Breast epithelium (tissue), 4 donors: Measurements from ENCODE around the gene MYL4. TPM values are rescaled to one million over a fixed set of nuclear protein-coding genes. Genes with fewer than 3 reads are reported as not detected.

Experiments used
- DNase-seq, 2 donors: peaks; one replicate each; pipeline ENCODE4 v3.0.0-alpha.2; 2019; ENCODE audit warnings: low spot score in 2 of 2
- H3K27ac ChIP-seq, 2 donors: fragments of 200-600 bp; sonication (generic) in 1 of 2; one replicate each; pipeline ENCODE4 v1.5.1; 2016 to 2019; ENCODE audit warnings: mild to moderate bottlenecking in 1 of 2
- H3K27me3 ChIP-seq, 2 donors: fragments of 200-600 bp; sonication (generic) in 1 of 2; one replicate each; pipeline versions ENCODE4 v1.5.1 to v1.6.0; 2017 to 2019; ENCODE audit warnings: control low read depth in 1 of 2, mild to moderate bottlenecking in 1 of 2
- H3K36me3 ChIP-seq: fragments of 200-600 bp; one replicate; pipeline ENCODE4 v1.5.1; 2019
- H3K4me1 ChIP-seq, 2 donors: fragments of 200-600 bp; sonication (generic); one replicate each; pipeline ENCODE4 v1.5.1; 2016 to 2019; ENCODE audit warnings: control low read depth in 1 of 2
- H3K4me3 ChIP-seq, 3 donors: fragments of 200-600 bp; sonication (generic); 1 replicate in 2 of 3; 2 replicates in 1 of 3; pipeline ENCODE4 v1.5.1; 2016 to 2019; ENCODE audit warnings: mild to moderate bottlenecking in 3 of 3, moderate library complexity in 2 of 3
- H3K9me3 ChIP-seq, 2 donors: fragments of 200-600 bp; sonication (generic) in 1 of 2; one replicate each; pipeline ENCODE4 v1.5.1; 2016 to 2019; ENCODE audit warnings: control low read depth in 1 of 2
- POLR2A ChIP-seq: fragments of 450-650 bp; IDR thresholded peaks from one replicate; pipeline ENCODE4 v1.6.1; 2016; ENCODE audit warnings: antibody characterized with exemption, mild to moderate bottlenecking, moderate library complexity
- POLR2AphosphoS5 ChIP-seq, 3 donors: sonication (generic); formaldehyde crosslinking; IDR thresholded peaks; one replicate each; pipeline ENCODE4 v1.6.1; 2017; ENCODE audit warnings: antibody characterized with exemption in 3 of 3
- intact Hi-C: fragments of 100-400 bp; cut with DNase I; formaldehyde crosslinking; loops from one replicate; pipeline ENCODE4 v1.15.1; 2023; ENCODE audit warnings: low total_unique reads
- total RNA-seq, 3 donors: library from RNA; depleted of rRNA; stranded (reverse); fragments of >200 nt; gene quantifications; one replicate each; pipeline ENCODE4 v1.1.0, GENCODE V29; 2016
- TF ChIP-seq, protein P1 (sequence below), 3 donors: fragments of 450-650 bp; IDR thresholded peaks; one replicate each; pipeline ENCODE4 v1.5.1; 2016 to 2017; ENCODE audit warnings: antibody characterized with exemption in 3 of 3, mild to moderate bottlenecking in 3 of 3, moderate library complexity in 3 of 3

The MYL4 gene
- total RNA-seq, 3 donors from 2014 or later: not detected

- Histone ChIP-seq H3K27me3 (no peaks in the 10 kb centered on the region), H3K36me3 (no peaks in the 10 kb centered on the region), H3K27ac (no peak overlapping the region), H3K9me3 (no peaks in the 10 kb centered on the region), H3K4me3 (no peak overlapping the region), H3K4me1 (peaks cover 7 to 9% of the 10 kb centered on the region in 2 donors)
- no peak for TF ChIP-seq POLR2A
- no peak for TF ChIP-seq POLR2AphosphoS5 (IDR thresholded peaks at IDR 0.05)
- TF ChIP-seq, protein P1, sequence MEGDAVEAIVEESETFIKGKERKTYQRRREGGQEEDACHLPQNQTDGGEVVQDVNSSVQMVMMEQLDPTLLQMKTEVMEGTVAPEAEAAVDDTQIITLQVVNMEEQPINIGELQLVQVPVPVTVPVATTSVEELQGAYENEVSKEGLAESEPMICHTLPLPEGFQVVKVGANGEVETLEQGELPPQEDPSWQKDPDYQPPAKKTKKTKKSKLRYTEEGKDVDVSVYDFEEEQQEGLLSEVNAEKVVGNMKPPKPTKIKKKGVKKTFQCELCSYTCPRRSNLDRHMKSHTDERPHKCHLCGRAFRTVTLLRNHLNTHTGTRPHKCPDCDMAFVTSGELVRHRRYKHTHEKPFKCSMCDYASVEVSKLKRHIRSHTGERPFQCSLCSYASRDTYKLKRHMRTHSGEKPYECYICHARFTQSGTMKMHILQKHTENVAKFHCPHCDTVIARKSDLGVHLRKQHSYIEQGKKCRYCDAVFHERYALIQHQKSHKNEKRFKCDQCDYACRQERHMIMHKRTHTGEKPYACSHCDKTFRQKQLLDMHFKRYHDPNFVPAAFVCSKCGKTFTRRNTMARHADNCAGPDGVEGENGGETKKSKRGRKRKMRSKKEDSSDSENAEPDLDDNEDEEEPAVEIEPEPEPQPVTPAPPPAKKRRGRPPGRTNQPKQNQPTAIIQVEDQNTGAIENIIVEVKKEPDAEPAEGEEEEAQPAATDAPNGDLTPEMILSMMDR (IDR thresholded peaks at IDR 0.05): no peak
- no peak for DNase-seq
- intact Hi-C loops: no loop called here
Measured at GRCh38 chr17:47270946-47271705, 62.0 kb downstream of the MYL4 start.

- no peak for DNase-seq
- no peak overlapping the region for H3K4me3 ChIP-seq
- H3K27me3 ChIP-seq: no peaks in the 10 kb centered on the region
- no peak overlapping the region for H3K27ac ChIP-seq
- no peaks in the 10 kb centered on the region for H3K36me3 ChIP-seq
- no peaks in the 10 kb centered on the region for H3K9me3 ChIP-seq
- TF ChIP-seq POLR2AphosphoS5 (IDR thresholded peaks at IDR 0.05) (no peak), POLR2A (no peak)
- TF ChIP-seq, protein P1 (IDR thresholded peaks at IDR 0.05): no peak
- peaks cover 8 to 17% of the 10 kb centered on the region in 2 donors for H3K4me1 ChIP-seq
- intact Hi-C loops: no loop called here
Measured at GRCh38 chr17:47272491-47272890, 63.3 kb downstream of the MYL4 start.

- intact Hi-C loops: no loop called here
- H3K27me3 ChIP-seq: no peaks in the 10 kb centered on the region
- TF ChIP-seq, protein P1 (IDR thresholded peaks at IDR 0.05): no peak
- no peak for TF ChIP-seq POLR2A
- TF ChIP-seq POLR2AphosphoS5 (IDR thresholded peaks at IDR 0.05): no peak
- no peak overlapping the region for H3K27ac ChIP-seq
- H3K9me3 ChIP-seq: no peaks in the 10 kb centered on the region
- no peak overlapping the region for H3K4me3 ChIP-seq
- H3K36me3 ChIP-seq: no peaks in the 10 kb centered on the region
- peaks cover 9 to 17% of the 10 kb centered on the region in 2 donors for H3K4me1 ChIP-seq
- DNase-seq: no peak
Measured at GRCh38 chr17:47273245-47273644, 64.1 kb downstream of the MYL4 start.

Other genes with a start within 250 kb of the MYL4 start
- under 1 TPM in 1 of 3 donors, not detected in 2; 0.66 TPM for gene RPRML, start 230.1 kb upstream of the MYL4 start, total RNA-seq
- gene CDC27, start 20.1 kb upstream of the MYL4 start, total RNA-seq: 10 to 100 TPM; 63.2 to 73.7 (median 65.0) TPM
- 10 to 100 TPM in 2 of 3 donors, 1 to 10 TPM in 1; 3.8 to 29.8 (median 14.6) TPM for gene ITGB3, start 44.5 kb downstream of the MYL4 start, total RNA-seq
- gene EFCAB13, start 114.6 kb downstream of the MYL4 start, total RNA-seq: 10 to 100 TPM in 2 of 3 donors, 1 to 10 TPM in 1; 8.8 to 16.4 (median 10.8) TPM